Upper lobe of right lung (tissue), 1 donor: Measurements from ENCODE around the gene SUMO2. TPM values are rescaled to one million over a fixed set of nuclear protein-coding genes. Genes with fewer than 3 reads are reported as not detected.

Experiments used
- ATAC-seq: fragments of 200-7000 bp; cut with Tn5 transposase; one replicate; pipeline ENCODE4 v1.9.1; 2020; ENCODE audit warnings: mild to moderate bottlenecking, moderate library complexity
- DNase-seq: peaks from one replicate; pipeline ENCODE4 v3.0.0-alpha.2; 2020
- H3K27ac ChIP-seq: fragments of 200-600 bp; one replicate; pipeline ENCODE4 v1.8.0; 2022
- H3K27me3 ChIP-seq: fragments of 200-600 bp; one replicate; pipeline ENCODE4 v1.8.0; 2022; ENCODE audit warnings: mild to moderate bottlenecking
- H3K36me3 ChIP-seq: fragments of 200-600 bp; one replicate; pipeline ENCODE4 v1.8.0; 2022
- H3K4me1 ChIP-seq: fragments of 200-600 bp; one replicate; pipeline ENCODE4 v1.8.0; 2022
- H3K4me3 ChIP-seq: fragments of 200-600 bp; one replicate; pipeline ENCODE4 v1.8.0; 2022; ENCODE audit warnings: mild to moderate bottlenecking
- H3K9me3 ChIP-seq: fragments of 200-600 bp; one replicate; pipeline ENCODE4 v1.8.0; 2022
- CTCF ChIP-seq: fragments of 200-600 bp; IDR thresholded peaks from one replicate; pipeline ENCODE4 v1.8.0; 2022; ENCODE audit warnings: antibody characterized with exemption
- intact Hi-C: fragments of 100-400 bp; cut with DNase I; formaldehyde crosslinking; loops from one replicate; pipeline ENCODE4 v1.11.0; 2022
- total RNA-seq: library from RNA; stranded (reverse); fragmentation: NEBNext Ultra II Directional; extraction: Animal tissue kit (Norgen Biotek cat#: 25700); gene quantifications from one replicate; pipeline ENCODE4 v1.2.1, GENCODE V29; 2021
- donor health status: DM: no; HTN: yes; CAD: no; lungs with severe emphysema.

The SUMO2 gene
- total RNA-seq, 1 donor from 2014 or later = 316 TPM

GRCh38 chr17:75125984-75126383 is 56.8 kb downstream of the SUMO2 start:
- no peak overlapping the region for H3K27ac ChIP-seq
- no peak overlapping the region for H3K4me3 ChIP-seq
- H3K27me3 ChIP-seq = no peaks in the 10 kb centered on the region
- DNase-seq (no peak), ATAC-seq (no peak)
- H3K4me1 ChIP-seq = peaks cover 18% of the 10 kb centered on the region
- TF ChIP-seq CTCF = no peak
- intact Hi-C loops = no loop called here
- H3K9me3 ChIP-seq = no peaks in the 10 kb centered on the region
- H3K36me3 ChIP-seq = peaks cover 22% of the 10 kb centered on the region

GRCh38 chr17:75124819-75125162 is 58.0 kb downstream of the SUMO2 start:
- peak overlapping the region; percentile 72 for H3K27ac ChIP-seq
- ATAC-seq (peak; percentile 2), DNase-seq (no peak)
- TF ChIP-seq CTCF = no peak
- peaks cover 23% of the 10 kb centered on the region for H3K36me3 ChIP-seq
- no peak overlapping the region for H3K4me3 ChIP-seq
- intact Hi-C loops = no loop called here
- H3K4me1 ChIP-seq = peaks cover 14% of the 10 kb centered on the region
- H3K27me3 ChIP-seq = no peaks in the 10 kb centered on the region
- no peaks in the 10 kb centered on the region for H3K9me3 ChIP-seq

GRCh38 chr17:75124041-75124818 is 58.5 kb downstream of the SUMO2 start:
- ATAC-seq = peak; percentile 91
- no peak for TF ChIP-seq CTCF
- Histone ChIP-seq H3K27ac (peak overlapping the region; percentile 72), H3K4me1 (peaks cover 14% of the 10 kb centered on the region), H3K9me3 (no peaks in the 10 kb centered on the region), H3K27me3 (no peaks in the 10 kb centered on the region), H3K4me3 (no peak overlapping the region), H3K36me3 (peaks cover 18% of the 10 kb centered on the region)
- DNase-seq = peak; percentile 74
- intact Hi-C loops = no loop called here

- ATAC-seq = no peak
- H3K9me3 ChIP-seq = no peaks in the 10 kb centered on the region
- H3K4me3 ChIP-seq = no peak overlapping the region
- H3K4me1 ChIP-seq = peaks cover 16% of the 10 kb centered on the region
- DNase-seq = no peak
- H3K27ac ChIP-seq = no peak overlapping the region
- no peaks in the 10 kb centered on the region for H3K27me3 ChIP-seq
- intact Hi-C loops = no loop called here
- H3K36me3 ChIP-seq = peaks cover 13% of the 10 kb centered on the region
- no peak for TF ChIP-seq CTCF
These were observed 64.5 kb downstream of the SUMO2 start for GRCh38 chr17:75118307-75118706.

- Histone ChIP-seq H3K4me3 (no peak overlapping the region), H3K9me3 (no peaks in the 10 kb centered on the region), H3K27ac (no peak overlapping the region), H3K27me3 (no peaks in the 10 kb centered on the region), H3K4me1 (peaks cover 18% of the 10 kb centered on the region), H3K36me3 (peaks cover 13% of the 10 kb centered on the region)
- no peak for ATAC-seq
- no peak for DNase-seq
- intact Hi-C loops = no loop called here
- TF ChIP-seq CTCF = no peak
These were observed 66.0 kb downstream of the SUMO2 start for GRCh38 chr17:75116737-75117136.

Other genes starting within 250 kb of the SUMO2 start
- gene OTOP3, start 247.1 kb downstream of the SUMO2 start, total RNA-seq = not detected
- gene HID1, start 210.2 kb downstream of the SUMO2 start, total RNA-seq = 33.5 TPM
- 21.8 TPM for gene CDR2L, start 195.3 kb downstream of the SUMO2 start, total RNA-seq
- 21.6 TPM for gene MRPL58, start 170.3 kb downstream of the SUMO2 start, total RNA-seq
- gene ATP5PD, start 136.0 kb downstream of the SUMO2 start, total RNA-seq = 155 TPM
- gene KCTD2, start 135.7 kb downstream of the SUMO2 start, total RNA-seq = 25.3 TPM
- gene SLC16A5, start 95.0 kb downstream of the SUMO2 start, total RNA-seq = 40.5 TPM
- 18.0 TPM for gene ARMC7, start 73.0 kb downstream of the SUMO2 start, total RNA-seq
- 35.8 TPM for gene NT5C, start 51.2 kb downstream of the SUMO2 start, total RNA-seq
- 47.8 TPM for gene JPT1, start 28.4 kb downstream of the SUMO2 start, total RNA-seq
- 63.7 TPM for gene NUP85, start 22.7 kb upstream of the SUMO2 start, total RNA-seq
- gene GGA3, start 78.6 kb upstream of the SUMO2 start, total RNA-seq = 52.7 TPM
- 34.7 TPM for gene MRPS7, start 78.9 kb upstream of the SUMO2 start, total RNA-seq
- gene MIF4GD, start 88.3 kb upstream of the SUMO2 start, total RNA-seq = 25.7 TPM
- 29.4 TPM for gene SLC25A19, start 106.5 kb upstream of the SUMO2 start, total RNA-seq
- 139 TPM for gene GRB2, start 222.7 kb upstream of the SUMO2 start, total RNA-seq